GM23338 (cell line): ENCODE results near the gene VSTM2B. TPM values are rescaled to one million over a fixed set of nuclear protein-coding genes. Genes with fewer than 3 reads are reported as not detected.

ENCODE experiments used
- CREB1 ChIP-seq: fragments of 250-450 bp; sonication (Bioruptor Pico); IDR thresholded peaks from 2 replicates; pipeline ENCODE4 v1.5.0; 2020; ENCODE audit warnings: low read depth, mild to moderate bottlenecking, moderate library complexity
- CTCF ChIP-seq, 2 experiments: fragments of 200-600 bp in 1 of 2; sonication (generic) in 1 of 2; conservative IDR thresholded peaks; 2 replicates each; pipeline versions ENCODE4 v1.5.1 to v1.6.1; 2016 to 2017; ENCODE audit warnings: antibody characterized with exemption in 2 of 2, low read depth in 2 of 2, mild to moderate bottlenecking in 2 of 2, moderate library complexity in 1 of 2
- ETS1 ChIP-seq: IDR thresholded peaks from 2 replicates; pipeline ENCODE4 v1.6.1; 2016; ENCODE audit warnings: antibody characterized with exemption
- EZH2 ChIP-seq: fragments of 200-600 bp; sonication (generic); IDR thresholded peaks from one replicate; pipeline ENCODE4 v1.8.0; 2017; ENCODE audit warnings: antibody characterized with exemption, mild to moderate bottlenecking, low read depth; ENCODE audit not compliant: unreplicated experiment
- EZH2phosphoT487 ChIP-seq: fragments of 200-600 bp; sonication (generic); IDR thresholded peaks from one replicate; pipeline ENCODE4 v1.8.1; 2018; ENCODE audit warnings: antibody characterized with exemption; ENCODE audit not compliant: unreplicated experiment
- JUNB ChIP-seq: IDR thresholded peaks from one replicate; pipeline ENCODE4 v1.6.1; 2016; ENCODE audit warnings: antibody characterized with exemption; ENCODE audit not compliant: unreplicated experiment
- NANOG ChIP-seq: IDR thresholded peaks from 2 replicates; pipeline ENCODE4 v1.6.1; 2016; ENCODE audit warnings: antibody characterized with exemption, borderline replicate concordance
- REST ChIP-seq: IDR thresholded peaks from one replicate; pipeline ENCODE4 v1.6.1; 2018; ENCODE audit warnings: antibody characterized with exemption; ENCODE audit not compliant: unreplicated experiment
- ZNF462 ChIP-seq: fragments of 250-450 bp; sonication (Bioruptor Pico); IDR thresholded peaks from 2 replicates; pipeline ENCODE4 v1.5.0; 2020; ENCODE audit warnings: mild to moderate bottlenecking, moderate library complexity
- polyA plus RNA-seq: library from polyadenylated mRNA; unstranded; fragments of >200 nt; fragmentation: Nextera tagmentation; extraction: Ambion mirVana; gene quantifications from 2 replicates; pipeline ENCODE4 v1.2.1, GENCODE V29; 2016
- total RNA-seq: library from RNA; depleted of rRNA; stranded (reverse); fragments of >200 nt; shearing (Covaris generic); gene quantifications from 2 replicates; pipeline ENCODE4 v1.2.3, GENCODE V29; 2014

The VSTM2B gene
- total and polyA plus RNA-seq, 2 experiments from 2014 or later: 1.2 to 1.8 TPM

GRCh38 chr19:29479941-29480340 is 45.9 kb upstream of the VSTM2B start (continued):
- TF ChIP-seq ZNF462 (CRISPR knock-in tag) (no peak), EZH2 (no peak), NANOG (no peak), CTCF (conservative IDR thresholded peaks at IDR 0.05; ENCODE audit: low read depth in 2 of 2) (no peak), JUNB (no peak), EZH2phosphoT487 (no peak), CREB1 (CRISPR knock-in tag) (no peak), REST (no peak), ETS1 (no peak)
